ENCODE data around the gene CBX8.
"Not testable (repeated sequence)": the region's sequence is repeated elsewhere in the genome, so short reads cannot be mapped to it uniquely, and the experiment has no call there.

Gene CBX8

GRCh38 chr17:79777120-79777893 lies 19.6 kb downstream of the CBX8 start:
- DNase-seq, result peak; percentile 30

- DNase-seq, result no peak
Observed at GRCh38 chr17:79776376-79777119, 20.3 kb downstream of the CBX8 start.

GRCh38 chr17:79775632-79776031 lies 21.2 kb downstream of the CBX8 start:
- no peak for DNase-seq

- DNase-seq, result no peak
Observed at GRCh38 chr17:79774561-79774975, 22.3 kb downstream of the CBX8 start.

- DNase-seq, result not testable (repeated sequence)
Observed at GRCh38 chr17:79772726-79773125, 24.2 kb downstream of the CBX8 start.

GRCh38 chr17:79771276-79771675 lies 25.6 kb downstream of the CBX8 start:
- DNase-seq, result no peak

- DNase-seq, result no peak
Observed at GRCh38 chr17:79769570-79770506, 27.0 kb downstream of the CBX8 start.

GRCh38 chr17:79765708-79766107 lies 31.2 kb downstream of the CBX8 start:
- DNase-seq, result no peak

- DNase-seq, result no peak
Observed at GRCh38 chr17:79761894-79762589, 34.8 kb downstream of the CBX8 start.

GRCh38 chr17:79760197-79760906 lies 36.5 kb downstream of the CBX8 start:
- no peak for DNase-seq

- no peak for DNase-seq
Observed at GRCh38 chr17:79758271-79758670, 38.6 kb downstream of the CBX8 start.

GRCh38 chr17:79757140-79757745 lies 39.6 kb downstream of the CBX8 start:
- no peak for DNase-seq

- DNase-seq, result no peak
Observed at GRCh38 chr17:79755591-79755990, 41.3 kb downstream of the CBX8 start.

GRCh38 chr17:79754903-79755302 lies 42.0 kb downstream of the CBX8 start:
- DNase-seq, result not testable (repeated sequence)

GRCh38 chr17:79754370-79754769 lies 42.5 kb downstream of the CBX8 start:
- DNase-seq, result no peak

GRCh38 chr17:79752175-79752574 lies 44.7 kb downstream of the CBX8 start:
- DNase-seq, result no peak

- no peak for DNase-seq
Observed at GRCh38 chr17:79750650-79751545, 46.0 kb downstream of the CBX8 start.

- no peak for DNase-seq
Observed at GRCh38 chr17:79749958-79750357, 46.9 kb downstream of the CBX8 start.

- no peak for DNase-seq
Observed at GRCh38 chr17:79749156-79749815, 47.6 kb downstream of the CBX8 start.

Data from activated CD4-positive, alpha-beta T cell treated with anti-CD3 and anti-CD28 coated beads, Interleukin-10, Interleukin-2, amounts not matched to agents 100 ng/mL and 50 ng/mL, durations not matched to agents 16 hours and 8 hours (primary cell).